Lower leg skin (tissue), 3 donors: ENCODE results near the gene LTBP3.

Source experiments
- CTCF ChIP-seq, 3 donors: fragments of 450-650 bp; IDR thresholded peaks; one replicate each; pipeline ENCODE4 v1.5.1; 2016; ENCODE audit warnings: antibody characterized with exemption in 3 of 3, mild to moderate bottlenecking in 3 of 3, moderate library complexity in 2 of 3
- POLR2A ChIP-seq, 2 donors: fragments of 450-650 bp; IDR thresholded peaks; one replicate each; pipeline ENCODE4 v1.6.1; 2016 to 2017; ENCODE audit warnings: antibody characterized with exemption in 2 of 2, mild to moderate bottlenecking in 1 of 2, moderate library complexity in 1 of 2

- TF ChIP-seq POLR2A (IDR thresholded peaks at IDR 0.05): no peak
- TF ChIP-seq CTCF (IDR thresholded peaks at IDR 0.05): no peak
Observed at GRCh38 chr11:65586676-65587075, 28.5 kb upstream of the LTBP3 start.
